Neutrophil (primary cell): ENCODE results near the gene NUAK2.

Experiments
- H3K27ac ChIP-seq: fragments of 200-600 bp; sonication (generic); 2 replicates; pipeline ENCODE4 v1.5.1; 2016; ENCODE audit warnings: mild to moderate bottlenecking, moderate library complexity
- H3K27me3 ChIP-seq: fragments of 200-600 bp; sonication (generic); 2 replicates; pipeline ENCODE4 v1.6.0; 2016; ENCODE audit warnings: mild to moderate bottlenecking
- H3K36me3 ChIP-seq: fragments of 200-600 bp; sonication (generic); 2 replicates; pipeline ENCODE4 v1.5.1; 2017
- H3K4me1 ChIP-seq, 2 experiments: fragments of 200-600 bp in 1 of 2; sonication (generic) in 1 of 2; 1 replicate in 1 of 2; 2 replicates in 1 of 2; pipeline versions ENCODE4 v1.5.1 to v1.6.1; 2013 to 2016; ENCODE audit warnings: low read depth in 1 of 2, low read length in 1 of 2, mild to moderate bottlenecking in 1 of 2, moderate library complexity in 1 of 2; ENCODE audit not compliant: control insufficient read depth in 1 of 2, insufficient read depth in 1 of 2
- H3K4me3 ChIP-seq, 2 experiments: fragments of 200-600 bp in 1 of 2; sonication (generic) in 1 of 2; 1 replicate in 1 of 2; 2 replicates in 1 of 2; pipeline ENCODE4 v1.5.1; 2013 to 2016; ENCODE audit warnings: low read depth in 1 of 2, low read length in 1 of 2, mild to moderate bottlenecking in 1 of 2, moderate library complexity in 1 of 2
- H3K9me3 ChIP-seq: fragments of 200-600 bp; sonication (generic); 2 replicates; pipeline ENCODE4 v1.5.1; 2016
- CTCF ChIP-seq: fragments of 200-600 bp; sonication (generic); IDR thresholded peaks from 2 replicates; pipeline ENCODE4 v1.5.1; 2016; ENCODE audit warnings: antibody characterized with exemption

The NUAK2 gene

GRCh38 chr1:205296154-205296553 lies 25.4 kb downstream of the NUAK2 start:
- no peaks in the 10 kb centered on the region for H3K27me3 ChIP-seq
- H3K36me3 ChIP-seq = peaks cover 3% of the 10 kb centered on the region
- H3K27ac ChIP-seq = no peak overlapping the region
- H3K4me3 ChIP-seq = no peak overlapping the region
- no peak for TF ChIP-seq CTCF
- no peaks in the 10 kb centered on the region for H3K9me3 ChIP-seq
- H3K4me1 ChIP-seq = peaks cover 9 to 10% of the 10 kb centered on the region in 2 experiments

- no peak for TF ChIP-seq CTCF
- H3K9me3 ChIP-seq = no peaks in the 10 kb centered on the region
- peaks cover 5 to 6% of the 10 kb centered on the region in 2 experiments for H3K4me1 ChIP-seq
- H3K36me3 ChIP-seq = no peaks in the 10 kb centered on the region
- no peak overlapping the region for H3K4me3 ChIP-seq
- no peak overlapping the region for H3K27ac ChIP-seq
- no peaks in the 10 kb centered on the region for H3K27me3 ChIP-seq
Observed at GRCh38 chr1:205294934-205295333, 26.6 kb downstream of the NUAK2 start.

GRCh38 chr1:205294175-205294917 lies 27.2 kb downstream of the NUAK2 start:
- no peak for TF ChIP-seq CTCF
- Histone ChIP-seq H3K27ac (no peak overlapping the region), H3K4me1 (peaks cover 6 to 7% of the 10 kb centered on the region in 2 experiments), H3K9me3 (no peaks in the 10 kb centered on the region), H3K36me3 (no peaks in the 10 kb centered on the region), H3K27me3 (no peaks in the 10 kb centered on the region), H3K4me3 (no peak overlapping the region)

GRCh38 chr1:205293350-205294074 lies 28.0 kb downstream of the NUAK2 start:
- Histone ChIP-seq H3K4me3 (no peak overlapping the region), H3K27ac (no peak overlapping the region), H3K4me1 (peaks cover 14 to 15% of the 10 kb centered on the region in 2 experiments), H3K36me3 (no peaks in the 10 kb centered on the region), H3K27me3 (no peaks in the 10 kb centered on the region), H3K9me3 (no peaks in the 10 kb centered on the region)
- TF ChIP-seq CTCF = no peak

- no peak overlapping the region for H3K4me3 ChIP-seq
- peaks cover 33 to 34% of the 10 kb centered on the region in 2 experiments for H3K4me1 ChIP-seq
- H3K27me3 ChIP-seq = no peaks in the 10 kb centered on the region
- H3K27ac ChIP-seq = peak overlapping the region; percentile 17
- no peak for TF ChIP-seq CTCF
- H3K9me3 ChIP-seq = no peaks in the 10 kb centered on the region
- no peaks in the 10 kb centered on the region for H3K36me3 ChIP-seq
Observed at GRCh38 chr1:205291596-205291995, 29.9 kb downstream of the NUAK2 start.
